ENCODE data around the gene FAM83F.
A peak's percentile ranks its signal among the peaks of the same experiment; 100 is the strongest.
"Not testable (repeated sequence)": the region's sequence is repeated elsewhere in the genome, so short reads cannot be mapped to it uniquely, and the experiment has no call there.

The FAM83F gene

DNA sequence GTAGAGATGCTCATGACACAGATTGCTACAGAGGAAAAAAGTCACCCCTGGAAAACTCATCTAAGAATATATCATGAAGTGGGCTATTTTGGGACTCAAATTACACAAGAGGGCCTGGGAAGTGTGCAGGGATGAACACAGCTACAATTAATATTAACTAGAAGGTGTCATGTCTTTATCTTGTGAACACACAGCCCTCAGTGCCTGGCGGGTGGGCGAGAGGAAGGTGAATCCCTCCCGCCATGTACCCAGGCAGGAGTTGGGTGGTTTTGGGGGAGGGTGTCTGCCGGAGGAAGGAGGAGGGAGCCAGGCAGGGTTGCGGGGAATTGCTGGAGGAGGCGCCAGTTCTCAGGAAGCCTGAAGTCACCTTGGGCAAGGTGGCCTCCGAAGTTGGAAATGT is 5.1 kb upstream of the FAM83F start:
- peaks cover 20% of the 10 kb centered on the region for H3K27me3 ChIP-seq (ENCODE audit: control insufficient read depth, insufficient read depth, low read length)
- no peak overlapping the region for H3K9ac ChIP-seq (ENCODE audit: low read length)
- H3K4me3 ChIP-seq (ENCODE audit: low read length): no peak overlapping the region
- H3K4me1 ChIP-seq (ENCODE audit: control insufficient read depth, insufficient read depth, low read length): peaks cover 51% of the 10 kb centered on the region
- H3K9me3 ChIP-seq (ENCODE audit: control insufficient read depth, low read length): no peaks in the 10 kb centered on the region
- H3K36me3 ChIP-seq (ENCODE audit: control insufficient read depth, insufficient read depth, low read length): no peaks in the 10 kb centered on the region

DNA sequence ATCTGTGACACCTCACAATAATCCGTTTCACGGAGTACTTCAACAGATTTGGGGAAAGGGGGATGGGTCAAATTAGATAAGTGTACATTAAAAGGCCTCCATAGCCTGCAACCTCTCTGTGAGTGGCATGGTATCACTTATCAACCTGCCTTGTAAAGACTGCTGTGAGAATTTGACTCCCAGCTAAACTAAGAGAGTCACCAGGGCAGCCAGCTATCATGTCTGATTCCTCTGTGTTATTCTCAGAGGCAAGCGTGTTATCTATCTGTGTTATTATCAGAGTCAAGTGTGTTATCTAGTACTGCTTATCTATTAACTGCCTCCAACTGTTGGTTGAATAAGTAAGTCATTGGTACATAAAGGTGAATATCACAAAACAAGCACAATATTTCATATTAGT is 4.1 kb upstream of the FAM83F start:
- Histone ChIP-seq H3K27me3 (ENCODE audit: control insufficient read depth, insufficient read depth, low read length) (peaks cover 24% of the 10 kb centered on the region), H3K4me3 (ENCODE audit: low read length) (no peak overlapping the region), H3K4me1 (ENCODE audit: control insufficient read depth, insufficient read depth, low read length) (peaks cover 44% of the 10 kb centered on the region), H3K9ac (ENCODE audit: low read length) (no peak overlapping the region), H3K9me3 (ENCODE audit: control insufficient read depth, low read length) (no peaks in the 10 kb centered on the region), H3K36me3 (ENCODE audit: control insufficient read depth, insufficient read depth, low read length) (no peaks in the 10 kb centered on the region)

DNA sequence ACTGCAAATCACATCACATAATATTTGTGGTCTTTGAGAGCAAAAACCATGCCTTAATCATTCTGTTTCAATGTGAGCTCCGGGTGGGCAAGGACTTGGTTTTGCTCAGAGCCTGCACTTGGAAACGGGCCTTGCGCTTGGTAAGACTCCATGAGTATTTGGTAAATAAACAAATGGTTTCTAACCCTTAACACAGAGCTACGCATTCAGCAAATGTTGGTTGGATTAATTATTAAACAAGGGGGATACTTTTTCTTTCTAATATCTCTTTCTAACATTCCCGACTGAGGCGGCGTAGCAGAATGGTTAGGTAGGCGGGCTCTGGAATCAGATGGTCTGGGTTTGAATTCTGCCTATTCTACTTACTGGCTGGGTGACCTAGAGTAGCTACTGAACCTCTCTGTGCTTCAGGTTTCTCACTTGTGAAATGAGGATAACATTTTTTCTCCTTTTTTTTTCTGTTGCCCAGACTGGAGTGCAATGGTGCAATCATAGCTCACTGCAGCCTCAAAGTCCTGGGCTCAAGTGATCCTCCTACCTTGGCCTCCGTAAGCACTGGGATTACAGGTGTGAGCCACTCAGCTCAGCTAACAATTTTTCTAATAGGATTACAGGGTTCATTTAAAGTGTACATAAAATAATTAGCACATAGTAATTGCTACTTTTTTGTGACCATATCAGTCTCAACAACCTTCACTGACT is 3.4 kb upstream of the FAM83F start:
- peaks cover 41% of the 10 kb centered on the region for H3K4me1 ChIP-seq (ENCODE audit: control insufficient read depth, insufficient read depth, low read length)
- H3K36me3 ChIP-seq (ENCODE audit: control insufficient read depth, insufficient read depth, low read length): no peaks in the 10 kb centered on the region
- no peaks in the 10 kb centered on the region for H3K9me3 ChIP-seq (ENCODE audit: control insufficient read depth, low read length)
- no peak overlapping the region for H3K4me3 ChIP-seq (ENCODE audit: low read length)
- H3K9ac ChIP-seq (ENCODE audit: low read length): no peak overlapping the region
- peaks cover 20% of the 10 kb centered on the region for H3K27me3 ChIP-seq (ENCODE audit: control insufficient read depth, insufficient read depth, low read length)

DNA sequence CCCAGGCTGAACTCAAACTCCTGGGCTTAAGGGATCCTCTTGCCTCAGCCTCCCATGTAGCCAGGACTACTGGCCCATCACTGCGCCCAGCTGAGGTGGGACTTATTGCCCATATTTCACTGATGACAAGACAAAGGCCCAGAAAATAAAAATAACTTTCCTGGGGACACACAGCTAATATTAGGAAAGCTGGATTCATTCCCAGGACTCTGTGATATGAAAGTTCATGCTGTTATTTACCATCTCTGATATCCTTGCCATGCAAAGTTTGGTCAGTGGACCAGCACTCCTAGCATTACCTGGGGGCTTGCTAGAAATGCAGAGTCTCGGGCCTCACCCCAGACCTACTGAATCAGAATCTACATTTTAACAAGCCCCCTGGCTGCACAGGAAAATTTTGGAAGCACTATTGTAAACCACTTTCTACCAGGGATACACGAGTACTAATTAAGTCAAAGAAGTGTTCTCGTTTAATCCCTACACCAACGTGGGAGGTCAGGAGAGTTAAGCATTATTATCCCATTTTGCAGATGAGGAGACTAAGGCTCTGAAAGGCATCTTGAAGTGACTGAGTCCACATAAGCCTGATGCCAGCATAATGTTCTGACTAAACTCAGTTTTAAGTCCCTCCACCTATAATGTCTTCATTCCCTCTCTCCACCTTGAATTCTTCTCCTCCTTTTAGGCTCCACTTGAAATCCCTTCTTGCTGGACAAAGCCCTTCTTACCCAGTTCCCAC is 2.5 kb upstream of the FAM83F start:
- H3K36me3 ChIP-seq (ENCODE audit: control insufficient read depth, insufficient read depth, low read length): no peaks in the 10 kb centered on the region
- peaks cover 20% of the 10 kb centered on the region for H3K27me3 ChIP-seq (ENCODE audit: control insufficient read depth, insufficient read depth, low read length)
- peaks cover 49% of the 10 kb centered on the region for H3K4me1 ChIP-seq (ENCODE audit: control insufficient read depth, insufficient read depth, low read length)
- no peak overlapping the region for H3K4me3 ChIP-seq (ENCODE audit: low read length)
- no peak overlapping the region for H3K9ac ChIP-seq (ENCODE audit: low read length)
- H3K9me3 ChIP-seq (ENCODE audit: control insufficient read depth, low read length): no peaks in the 10 kb centered on the region

DNA sequence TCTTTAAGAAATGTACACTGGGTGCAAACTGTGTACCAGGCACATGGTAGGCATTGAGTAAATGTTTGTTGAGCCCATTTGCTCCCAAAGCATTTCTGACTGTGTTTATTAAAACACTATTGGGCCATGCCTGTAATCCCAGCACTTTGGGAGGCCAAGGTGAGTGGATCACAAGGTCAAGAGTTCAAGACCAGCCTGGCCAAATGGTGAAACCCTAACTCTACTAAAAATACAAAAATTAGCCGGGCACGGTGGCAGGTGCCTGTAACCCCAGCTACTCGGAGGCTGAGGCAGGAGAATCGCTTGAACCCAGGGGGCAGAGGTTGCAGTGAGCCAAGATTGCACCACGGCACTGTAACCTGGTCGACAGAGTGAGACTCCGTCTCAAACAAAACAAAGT is 1.9 kb upstream of the FAM83F start:
- not testable (repeated sequence) for H3K9ac ChIP-seq (ENCODE audit: low read length); H3K9me3 ChIP-seq (ENCODE audit: control insufficient read depth, low read length); H3K4me3 ChIP-seq (ENCODE audit: low read length); H3K36me3 ChIP-seq (ENCODE audit: control insufficient read depth, insufficient read depth, low read length)
- H3K4me1 ChIP-seq (ENCODE audit: control insufficient read depth, insufficient read depth, low read length): peaks cover 55% of the 10 kb centered on the region
- H3K27me3 ChIP-seq (ENCODE audit: control insufficient read depth, insufficient read depth, low read length): peaks cover 20% of the 10 kb centered on the region

DNA sequence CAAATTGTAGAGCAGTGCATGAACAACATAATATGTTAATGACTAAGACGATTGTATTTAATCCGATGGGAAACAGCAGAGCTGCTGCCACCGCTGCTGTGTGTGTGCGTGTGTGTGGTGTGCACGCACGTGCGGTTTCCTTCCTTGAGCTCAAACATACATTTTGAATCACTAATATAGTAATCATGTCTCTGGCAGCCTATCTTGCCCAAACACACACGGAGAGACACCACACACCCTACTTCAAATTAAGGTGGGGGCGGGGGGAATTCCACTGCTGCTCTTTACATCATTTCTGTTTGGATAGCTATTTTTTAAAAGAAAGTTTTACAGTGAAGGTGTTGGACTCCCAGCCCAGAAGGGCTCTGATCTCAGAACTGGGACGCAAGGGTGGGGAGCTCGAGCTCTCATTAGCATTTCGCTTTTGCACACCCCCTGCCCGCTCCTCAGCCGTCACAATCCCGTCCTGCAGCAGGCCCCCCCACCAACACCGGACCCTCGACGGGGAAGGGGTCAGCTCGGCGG is 651 bp upstream of the FAM83F start:
- H3K4me1 ChIP-seq (ENCODE audit: control insufficient read depth, insufficient read depth, low read length): peaks cover 67% of the 10 kb centered on the region
- H3K36me3 ChIP-seq (ENCODE audit: control insufficient read depth, insufficient read depth, low read length): no peaks in the 10 kb centered on the region
- H3K9ac ChIP-seq (ENCODE audit: low read length): no peak overlapping the region
- no peaks in the 10 kb centered on the region for H3K9me3 ChIP-seq (ENCODE audit: control insufficient read depth, low read length)
- peaks cover 11% of the 10 kb centered on the region for H3K27me3 ChIP-seq (ENCODE audit: control insufficient read depth, insufficient read depth, low read length)
- no peak overlapping the region for H3K4me3 ChIP-seq (ENCODE audit: low read length)

DNA sequence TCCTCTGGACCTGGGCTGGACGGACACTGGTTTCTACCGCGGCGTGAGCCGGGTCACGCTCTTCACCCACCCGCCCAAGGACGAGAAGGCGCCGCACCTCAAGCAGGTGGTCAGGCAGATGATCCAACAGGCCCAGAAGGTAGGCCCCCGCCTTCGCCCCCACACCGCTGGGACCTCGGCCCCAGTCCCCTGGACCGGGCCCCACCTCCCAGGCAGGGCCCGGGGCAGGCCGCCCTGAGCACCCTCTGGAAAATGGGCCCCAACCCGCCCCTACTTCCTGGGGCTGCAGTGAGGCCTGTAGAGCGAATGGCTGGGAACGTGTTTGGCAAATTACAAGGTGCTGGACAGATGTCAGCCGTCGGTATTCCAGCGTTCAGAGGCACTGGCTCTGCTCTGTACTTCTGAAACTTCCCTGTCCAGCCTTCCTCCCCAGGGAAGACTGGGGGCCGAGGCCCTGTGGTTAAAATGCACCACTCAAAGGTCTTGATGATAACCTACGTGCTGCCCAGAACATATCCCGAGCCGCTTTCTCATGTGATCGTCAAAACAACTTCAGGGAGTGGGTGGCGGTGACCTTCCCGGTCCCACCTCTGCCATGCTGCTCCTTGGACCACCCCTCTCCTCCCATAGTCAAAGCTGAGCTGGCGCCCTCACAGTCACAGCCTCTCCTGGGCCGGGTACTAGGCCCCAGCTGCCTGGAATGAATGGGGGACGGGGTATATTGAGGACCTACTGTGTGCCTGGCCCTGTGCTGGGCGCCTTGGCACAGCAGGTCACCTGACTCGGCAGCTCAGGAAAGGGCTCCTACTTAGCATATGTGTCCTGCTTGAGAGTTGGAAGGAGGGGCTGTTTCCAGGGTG is 869 bp downstream of the FAM83F start:
- peaks cover 5% of the 10 kb centered on the region for H3K27me3 ChIP-seq (ENCODE audit: control insufficient read depth, insufficient read depth, low read length)
- H3K9ac ChIP-seq (ENCODE audit: low read length): peak overlapping the region; percentile 80

DNA sequence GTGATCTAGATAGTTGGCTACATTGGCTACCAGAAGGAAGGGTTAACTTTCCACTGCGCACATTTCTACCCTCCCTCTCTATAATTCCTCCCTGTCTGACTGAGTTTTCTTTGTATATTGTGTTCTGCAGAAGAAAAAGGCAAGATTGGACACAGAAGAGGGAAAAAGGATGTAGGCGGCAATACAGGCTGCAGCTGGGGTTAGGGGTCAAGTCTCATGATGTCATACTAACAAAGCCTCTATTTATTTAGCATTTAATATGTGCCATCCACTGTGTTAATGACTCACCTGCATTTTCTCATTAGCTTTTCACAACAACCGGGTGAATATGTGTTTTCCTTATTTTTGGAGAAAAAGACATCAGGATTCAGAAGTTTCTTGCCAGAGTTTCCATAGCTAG is 2.0 kb downstream of the FAM83F start:
- peak overlapping the region; percentile 10 for H3K4me3 ChIP-seq (ENCODE audit: low read length)
- H3K36me3 ChIP-seq (ENCODE audit: control insufficient read depth, insufficient read depth, low read length): no peaks in the 10 kb centered on the region
- H3K4me1 ChIP-seq (ENCODE audit: control insufficient read depth, insufficient read depth, low read length): peaks cover 71% of the 10 kb centered on the region
- peaks cover 5% of the 10 kb centered on the region for H3K27me3 ChIP-seq (ENCODE audit: control insufficient read depth, insufficient read depth, low read length)
- no peak overlapping the region for H3K9ac ChIP-seq (ENCODE audit: low read length)
- no peaks in the 10 kb centered on the region for H3K9me3 ChIP-seq (ENCODE audit: control insufficient read depth, low read length)

More for the DNA sequence above, 869 bp downstream of the FAM83F start:
- Histone ChIP-seq H3K9me3 (ENCODE audit: control insufficient read depth, low read length) (no peaks in the 10 kb centered on the region), H3K4me1 (ENCODE audit: control insufficient read depth, insufficient read depth, low read length) (peaks cover 71% of the 10 kb centered on the region), H3K36me3 (ENCODE audit: control insufficient read depth, insufficient read depth, low read length) (no peaks in the 10 kb centered on the region), H3K4me3 (ENCODE audit: low read length) (peak overlapping the region; percentile 65)

DNA sequence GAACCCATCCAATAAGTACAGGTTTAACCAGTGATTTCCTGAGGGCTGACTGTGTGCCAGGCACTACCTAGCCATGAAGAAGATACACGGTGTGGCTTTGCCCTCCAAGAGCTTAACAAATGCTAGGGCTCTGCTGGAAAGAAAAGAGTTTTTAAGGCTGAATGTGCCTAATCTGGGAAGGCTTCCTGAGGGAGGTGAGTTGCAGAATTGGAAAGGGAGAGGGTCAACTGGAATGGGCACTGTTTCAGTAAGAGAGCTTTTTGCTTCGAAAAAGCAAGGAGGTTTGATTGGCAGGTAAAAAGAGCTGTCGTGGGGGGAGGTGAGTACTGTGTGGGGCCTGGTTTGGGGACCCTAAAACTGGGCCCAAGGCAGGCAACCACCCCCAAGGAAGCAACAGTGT is 2.7 kb downstream of the FAM83F start:
- Histone ChIP-seq H3K4me1 (ENCODE audit: control insufficient read depth, insufficient read depth, low read length) (peaks cover 71% of the 10 kb centered on the region), H3K4me3 (ENCODE audit: low read length) (no peak overlapping the region), H3K9ac (ENCODE audit: low read length) (no peak overlapping the region), H3K27me3 (ENCODE audit: control insufficient read depth, insufficient read depth, low read length) (peaks cover 5% of the 10 kb centered on the region), H3K9me3 (ENCODE audit: control insufficient read depth, low read length) (no peaks in the 10 kb centered on the region), H3K36me3 (ENCODE audit: control insufficient read depth, insufficient read depth, low read length) (no peaks in the 10 kb centered on the region)

DNA sequence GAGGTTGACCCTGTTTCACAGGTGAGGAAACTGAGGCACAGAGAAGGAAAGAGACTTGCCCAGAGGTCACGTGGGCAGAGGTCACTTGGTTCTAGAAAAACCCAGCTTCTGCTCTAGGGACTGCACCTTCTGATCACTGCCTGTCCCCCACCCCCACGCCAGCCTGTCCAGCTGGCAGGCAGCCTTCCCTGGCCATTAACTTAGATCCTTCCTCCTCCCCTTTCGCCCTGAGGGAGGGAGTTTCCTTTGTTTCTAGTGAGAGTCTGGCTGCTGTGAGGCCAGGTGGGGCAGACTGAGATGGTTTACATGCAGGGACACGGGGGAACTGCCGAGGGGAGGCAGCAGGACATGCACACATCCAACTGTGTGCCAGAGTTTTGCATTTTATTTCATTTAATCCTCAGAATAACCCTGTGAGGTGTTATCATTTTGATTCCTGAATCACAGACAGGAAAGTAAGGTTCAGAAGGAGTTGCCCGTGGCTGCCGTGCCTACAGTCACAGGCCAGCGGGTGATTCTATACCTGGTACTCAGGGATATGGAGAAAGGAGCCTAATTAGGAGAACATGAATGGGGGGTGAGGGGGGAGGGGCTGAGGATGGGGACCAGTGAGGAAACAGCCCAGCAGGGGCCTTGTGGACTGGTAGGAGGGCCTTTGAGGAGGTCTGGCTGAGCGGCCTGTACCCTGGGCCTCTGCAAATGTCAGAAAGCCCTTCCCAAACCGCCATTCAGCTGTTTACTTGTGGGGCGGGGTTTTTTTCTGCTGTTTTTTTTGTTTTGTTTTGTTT is 3.4 kb downstream of the FAM83F start:
- H3K9ac ChIP-seq (ENCODE audit: low read length): peak overlapping the region; percentile 41
- H3K9me3 ChIP-seq (ENCODE audit: control insufficient read depth, low read length): no peaks in the 10 kb centered on the region
- H3K4me3 ChIP-seq (ENCODE audit: low read length): no peak overlapping the region
- H3K36me3 ChIP-seq (ENCODE audit: control insufficient read depth, insufficient read depth, low read length): no peaks in the 10 kb centered on the region
- H3K4me1 ChIP-seq (ENCODE audit: control insufficient read depth, insufficient read depth, low read length): peaks cover 68% of the 10 kb centered on the region
- H3K27me3 ChIP-seq (ENCODE audit: control insufficient read depth, insufficient read depth, low read length): peaks cover 5% of the 10 kb centered on the region

DNA sequence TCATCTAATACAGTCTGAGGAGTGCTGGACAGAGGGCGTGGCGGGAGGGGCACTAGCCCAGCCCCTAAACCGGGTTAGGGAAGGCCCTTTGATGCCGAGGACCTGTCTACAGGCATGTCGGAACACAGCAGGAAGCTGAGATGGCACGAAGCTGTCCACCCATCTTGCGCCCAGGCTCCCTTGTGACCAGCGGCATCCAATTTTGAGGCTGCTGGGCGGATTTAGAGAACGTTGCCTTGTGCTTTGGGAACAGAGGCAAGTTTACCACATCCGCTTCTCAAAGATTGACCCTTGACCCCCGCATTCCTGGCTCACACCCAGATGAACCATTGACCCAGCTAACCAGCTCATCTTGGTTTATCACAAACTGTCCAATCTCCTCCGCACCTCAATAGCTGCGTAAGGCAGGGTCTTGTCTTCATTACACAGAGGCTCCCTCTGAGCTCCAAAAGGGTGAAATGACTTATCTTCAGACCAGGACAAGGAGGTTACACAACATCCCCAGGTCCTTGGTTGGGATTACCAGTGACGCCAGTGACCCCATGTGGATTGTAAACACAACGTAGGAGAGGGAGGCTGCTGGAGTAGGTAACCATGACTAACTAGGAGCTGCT is 4.5 kb downstream of the FAM83F start:
- Histone ChIP-seq H3K4me1 (ENCODE audit: control insufficient read depth, insufficient read depth, low read length) (peaks cover 70% of the 10 kb centered on the region), H3K4me3 (ENCODE audit: low read length) (no peak overlapping the region), H3K9ac (ENCODE audit: low read length) (no peak overlapping the region), H3K36me3 (ENCODE audit: control insufficient read depth, insufficient read depth, low read length) (no peaks in the 10 kb centered on the region), H3K27me3 (ENCODE audit: control insufficient read depth, insufficient read depth, low read length) (peaks cover 5% of the 10 kb centered on the region), H3K9me3 (ENCODE audit: control insufficient read depth, low read length) (no peaks in the 10 kb centered on the region)

All from mucosa of stomach (tissue), 1 donor.